Choroid plexus epithelial cell (primary cell): ENCODE data around the gene TMPRSS7.
A peak's percentile ranks its signal among the peaks of the same experiment; 100 is the strongest.

Source experiments
- DNase-seq: peaks from one replicate; pipeline ENCODE4 v3.0.0-alpha.2; 2010; ENCODE audit warnings: low read depth
- H3K4me3 ChIP-seq: 2 replicates; pipeline ENCODE4 v1.5.1; 2011; ENCODE audit warnings: low read depth, mild to moderate bottlenecking, control low read depth, low read length, moderate library complexity
- TF ChIP-seq, protein P1 (sequence below): conservative IDR thresholded peaks from 2 replicates; pipeline ENCODE4 v1.5.1; 2011; ENCODE audit warnings: low read depth, mild to moderate bottlenecking, control low read depth, inconsistent platforms, low read length, moderate library complexity

TMPRSS7 gene

DNA sequence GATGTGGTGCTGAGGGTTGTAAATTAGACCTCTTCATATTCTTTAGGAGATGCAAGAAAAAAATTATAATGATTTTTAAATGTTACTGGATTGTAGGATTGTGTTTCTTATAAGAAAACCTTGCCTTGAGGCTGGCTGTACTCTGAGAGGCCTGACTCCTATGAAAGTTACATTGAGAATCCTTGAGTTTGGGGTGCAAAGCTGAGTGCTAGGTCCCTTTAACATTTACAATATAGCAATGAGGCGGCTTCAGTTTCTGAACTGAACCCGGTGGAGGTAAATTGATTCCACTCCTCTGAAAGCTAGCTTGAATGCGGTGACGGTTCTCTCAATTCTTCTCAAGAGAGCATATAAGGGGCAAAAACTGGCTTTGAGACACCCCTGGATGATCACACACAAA, at the start of gene TMPRSS7:
TSS of gene TMPRSS7 (plus strand) at position 301 of the 400 bp plus-strand sequence. CDS start 110 bp downstream, outside the sequence.
- no peak for DNase-seq
- TF ChIP-seq, protein P1, sequence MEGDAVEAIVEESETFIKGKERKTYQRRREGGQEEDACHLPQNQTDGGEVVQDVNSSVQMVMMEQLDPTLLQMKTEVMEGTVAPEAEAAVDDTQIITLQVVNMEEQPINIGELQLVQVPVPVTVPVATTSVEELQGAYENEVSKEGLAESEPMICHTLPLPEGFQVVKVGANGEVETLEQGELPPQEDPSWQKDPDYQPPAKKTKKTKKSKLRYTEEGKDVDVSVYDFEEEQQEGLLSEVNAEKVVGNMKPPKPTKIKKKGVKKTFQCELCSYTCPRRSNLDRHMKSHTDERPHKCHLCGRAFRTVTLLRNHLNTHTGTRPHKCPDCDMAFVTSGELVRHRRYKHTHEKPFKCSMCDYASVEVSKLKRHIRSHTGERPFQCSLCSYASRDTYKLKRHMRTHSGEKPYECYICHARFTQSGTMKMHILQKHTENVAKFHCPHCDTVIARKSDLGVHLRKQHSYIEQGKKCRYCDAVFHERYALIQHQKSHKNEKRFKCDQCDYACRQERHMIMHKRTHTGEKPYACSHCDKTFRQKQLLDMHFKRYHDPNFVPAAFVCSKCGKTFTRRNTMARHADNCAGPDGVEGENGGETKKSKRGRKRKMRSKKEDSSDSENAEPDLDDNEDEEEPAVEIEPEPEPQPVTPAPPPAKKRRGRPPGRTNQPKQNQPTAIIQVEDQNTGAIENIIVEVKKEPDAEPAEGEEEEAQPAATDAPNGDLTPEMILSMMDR: no peak
- H3K4me3 ChIP-seq: no peak within 1 kb of the TSS

DNA sequence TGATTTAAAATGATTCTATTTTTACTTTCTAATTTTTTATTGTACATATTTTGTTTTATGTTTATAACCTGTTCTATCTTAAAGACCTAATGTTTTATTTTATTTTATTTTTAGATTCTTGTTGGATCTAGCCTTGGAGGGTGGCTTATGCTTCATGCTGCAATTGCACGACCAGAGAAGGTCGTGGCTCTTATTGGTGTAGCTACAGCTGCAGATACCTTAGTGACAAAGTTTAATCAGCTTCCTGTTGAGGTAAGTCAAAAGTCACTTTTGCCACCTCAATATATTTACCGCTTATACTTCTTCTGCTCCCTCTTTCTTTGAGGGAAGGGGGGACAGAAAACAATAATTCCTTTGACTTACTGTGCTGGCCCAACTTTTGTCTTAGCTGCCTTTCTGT, 47.7 kb upstream of the TMPRSS7 start:
- H3K4me3 ChIP-seq: no peak overlapping the region
- TF ChIP-seq, protein P1: no peak
- DNase-seq: no peak

GRCh38 chr3:111989061-111989678, 45.4 kb upstream of the TMPRSS7 start:
- peak; percentile 91 for DNase-seq

DNA sequence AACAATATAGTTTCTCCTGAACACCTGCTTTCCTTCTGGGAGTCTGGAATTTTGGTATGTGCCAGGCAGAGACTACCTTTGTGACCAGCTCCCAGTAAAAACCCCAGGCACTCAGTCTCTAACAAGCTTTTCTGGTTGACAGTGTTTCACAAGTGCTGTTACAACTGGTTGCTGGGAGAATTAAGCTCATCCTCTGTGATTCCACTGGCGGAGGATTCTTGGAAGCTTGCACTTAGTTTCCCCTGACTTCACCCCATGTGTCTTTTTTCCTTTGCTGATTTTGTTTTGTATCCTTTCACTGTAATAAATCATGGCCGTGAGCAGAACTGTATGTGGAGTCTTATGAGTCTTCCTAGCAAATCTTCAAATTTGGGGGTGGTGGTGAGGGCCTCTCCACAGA, 41.5 kb upstream of the TMPRSS7 start:
- TF ChIP-seq, protein P1: no peak
- DNase-seq: no peak
- H3K4me3 ChIP-seq: no peak overlapping the region

More at GRCh38 chr3:111989061-111989678, 45.4 kb upstream of the TMPRSS7 start:
- no peak overlapping the region for H3K4me3 ChIP-seq
- TF ChIP-seq, protein P1: peak; percentile 78

GRCh38 chr3:111998636-111999483, 35.7 kb upstream of the TMPRSS7 start, which contains the start of gene TAGLN3:
TAGLN3 (plus strand) TSS chr3:111998922; CDS start chr3:111999423, 501 bp downstream.
- peak; percentile 23 for DNase-seq

GRCh38 chr3:111999484-112000324, 34.8 kb upstream of the TMPRSS7 start:
- peak overlapping the region; percentile 58 for H3K4me3 ChIP-seq
- TF ChIP-seq, protein P1: no peak
- no peak for DNase-seq

More at GRCh38 chr3:111998636-111999483, 35.7 kb upstream of the TMPRSS7 start, which contains the start of gene TAGLN3:
- peak within 1 kb of the TSS; percentile 58 for H3K4me3 ChIP-seq
- TF ChIP-seq, protein P1: no peak
